Activated naive CD8-positive, alpha-beta T cell treated with anti-CD3 and anti-CD28 coated beads, Interleukin-2, amount 50 U/mL, for 16 hours (primary cell): Measurements from ENCODE around the gene CRELD2.

Source experiments
- DNase-seq: peaks from one replicate; pipeline ENCODE4 v3.0.0-alpha.2; 2020; ENCODE audit warnings: low read depth, low spot score

CRELD2 gene

GRCh38 chr22:49956914-49957825 lies 38.7 kb downstream of the CRELD2 start:
- DNase-seq = no peak

GRCh38 chr22:49957826-49958365 lies 39.5 kb downstream of the CRELD2 start:
- DNase-seq = no peak

GRCh38 chr22:49958366-49958921 lies 40.0 kb downstream of the CRELD2 start:
- DNase-seq = no peak

GRCh38 chr22:49958931-49959781 lies 40.7 kb downstream of the CRELD2 start:
- no peak for DNase-seq

GRCh38 chr22:49959782-49960158 lies 41.3 kb downstream of the CRELD2 start:
- no peak for DNase-seq

GRCh38 chr22:49960159-49961004 lies 41.9 kb downstream of the CRELD2 start, which contains the start of gene PIM3:
Gene PIM3, plus strand, starts transcription at chr22:49960772. Its CDS starts 176 bp downstream, at chr22:49960948.
- DNase-seq = peak; percentile 79

GRCh38 chr22:49961005-49961600 lies 42.7 kb downstream of the CRELD2 start:
- no peak for DNase-seq

GRCh38 chr22:49961601-49962011 lies 43.2 kb downstream of the CRELD2 start:
- no peak for DNase-seq

GRCh38 chr22:49962012-49962750 lies 43.7 kb downstream of the CRELD2 start:
- peak; percentile 69 for DNase-seq

- no peak for DNase-seq
Observed at GRCh38 chr22:49962751-49963646, 44.6 kb downstream of the CRELD2 start.

GRCh38 chr22:49963647-49964026 lies 45.2 kb downstream of the CRELD2 start:
- no peak for DNase-seq

GRCh38 chr22:49964136-49965090 lies 46.0 kb downstream of the CRELD2 start:
- no peak for DNase-seq

- DNase-seq = no peak
Observed at GRCh38 chr22:49965091-49966040, 46.9 kb downstream of the CRELD2 start.

GRCh38 chr22:49966041-49966773 lies 47.8 kb downstream of the CRELD2 start:
- no peak for DNase-seq

- no peak for DNase-seq
Observed at GRCh38 chr22:49966774-49967705, 48.6 kb downstream of the CRELD2 start.
